Muscle of arm (tissue), 14 donors: ENCODE measurements around the gene MEI1. TPM values are rescaled to one million over a fixed set of nuclear protein-coding genes. Genes with fewer than 3 reads are reported as not detected.
"Not testable (repeated sequence)": the region's sequence is repeated elsewhere in the genome, so short reads cannot be mapped to it uniquely, and the experiment has no call there.

Experiments
- DNase-seq: peaks from one replicate; pipeline ENCODE4 v3.0.0-alpha.2; 2013
- long read RNA-seq, 11 donors: transcript quantifications; one replicate each; lab custom pipeline, GENCODE V29; 2026
- polyA plus RNA-seq, 12 donors: library from polyadenylated mRNA; unstranded; fragments of 120-200 nt; gene quantifications; one replicate each; pipeline ENCODE4 v1.2.1, GENCODE V29; 2013; ENCODE audit not compliant: insufficient read length in 12 of 12

The MEI1 gene
- 1 to 10 TPM in 5 of 12 donors, under 1 TPM in 5, not detected in 2; 0.54 to 2.1 (median 0.98) TPM for polyA plus RNA-seq
- long read RNA-seq, donor 1: 0 reads
- long read RNA-seq, donor 2, partial matches to known transcripts: 0 of 1 reads
- long read RNA-seq, donor 2, other reads (novel, unspliced or antisense): 0 of 1 reads
- long read RNA-seq, donor 3: 0 reads
- long read RNA-seq, donor 4: 0 reads
- long read RNA-seq, donor 5: 0 reads
- long read RNA-seq, donor 6, partial matches to known transcripts: 0 of 1 reads
- long read RNA-seq, donor 6, other reads (novel, unspliced or antisense): 0 of 1 reads
- long read RNA-seq, donor 7: 0 reads
- long read RNA-seq, donor 8: 0 reads
- long read RNA-seq, donor 9: 0 reads
- long read RNA-seq, donor 10: 0 reads
- long read RNA-seq, donor 11: 0 reads

- DNase-seq: peak; percentile 80
Observed at GRCh38 chr22:41699264-41700107, at the start of gene MEI1. Gene MEI1 (plus strand): TSS chr22:41699503. CDS start chr22:41699539, 36 bp downstream.

- no peak for DNase-seq
Observed at GRCh38 chr22:41650229-41650628, 49.1 kb upstream of the MEI1 start.

GRCh38 chr22:41650821-41651220, 48.5 kb upstream of the MEI1 start:
- DNase-seq: no peak

GRCh38 chr22:41654322-41654721, 45.0 kb upstream of the MEI1 start:
- DNase-seq: no peak

- no peak for DNase-seq
Observed at GRCh38 chr22:41656556-41656955, 42.7 kb upstream of the MEI1 start.

GRCh38 chr22:41657709-41658108, 41.6 kb upstream of the MEI1 start:
- no peak for DNase-seq

GRCh38 chr22:41658869-41659268, 40.4 kb upstream of the MEI1 start:
- no peak for DNase-seq

- DNase-seq: no peak
Observed at GRCh38 chr22:41659941-41660340, 39.4 kb upstream of the MEI1 start.

- no peak for DNase-seq
Observed at GRCh38 chr22:41660416-41660815, 38.9 kb upstream of the MEI1 start.

- no peak for DNase-seq
Observed at GRCh38 chr22:41661088-41661487, 38.2 kb upstream of the MEI1 start.

- DNase-seq: no peak
Observed at GRCh38 chr22:41661713-41662112, 37.6 kb upstream of the MEI1 start.

- DNase-seq: not testable (repeated sequence)
Observed at GRCh38 chr22:41663594-41663993, 35.7 kb upstream of the MEI1 start.

GRCh38 chr22:41664490-41664889, 34.8 kb upstream of the MEI1 start:
- DNase-seq: no peak

- DNase-seq: no peak
Observed at GRCh38 chr22:41664951-41665350, 34.4 kb upstream of the MEI1 start.

GRCh38 chr22:41668971-41669911, 30.1 kb upstream of the MEI1 start:
- no peak for DNase-seq

GRCh38 chr22:41672096-41672495, 27.2 kb upstream of the MEI1 start:
- DNase-seq: not testable (repeated sequence)

- no peak for DNase-seq
Observed at GRCh38 chr22:41672780-41673509, 26.4 kb upstream of the MEI1 start.

GRCh38 chr22:41674846-41675340, 24.4 kb upstream of the MEI1 start:
- DNase-seq: no peak

GRCh38 chr22:41676134-41676533, 23.2 kb upstream of the MEI1 start:
- DNase-seq: no peak

GRCh38 chr22:41681616-41682015, 17.7 kb upstream of the MEI1 start:
- DNase-seq: no peak
